Trophoblast cell (in vitro differentiated cells and primary cell): Measurements from ENCODE around the gene ATOSA.

Experiments
- DNase-seq, 2 donors: peaks; one replicate each; pipeline ENCODE4 v3.0.0-alpha.2; 2016
- H2AFZ ChIP-seq: 2 replicates; pipeline ENCODE4 v1.6.1; 2013; ENCODE audit warnings: low read length, moderate library complexity, mild to moderate bottlenecking; ENCODE audit not compliant: insufficient read depth, poor library complexity
- H2AK5ac ChIP-seq: 2 replicates; pipeline ENCODE4 v1.6.1; 2013; ENCODE audit warnings: mild to moderate bottlenecking, low read length
- H2BK120ac ChIP-seq: 2 replicates; pipeline ENCODE4 v1.6.1; 2013; ENCODE audit warnings: low read length, mild to moderate bottlenecking, moderate library complexity; ENCODE audit not compliant: insufficient read depth, poor library complexity
- H2BK12ac ChIP-seq: 2 replicates; pipeline ENCODE4 v1.6.1; 2013; ENCODE audit warnings: mild to moderate bottlenecking, low read length, moderate library complexity
- H2BK5ac ChIP-seq: 2 replicates; pipeline ENCODE4 v1.6.1; 2013; ENCODE audit warnings: low read length, low read depth, moderate library complexity, mild to moderate bottlenecking; ENCODE audit not compliant: poor library complexity
- H3K14ac ChIP-seq: 2 replicates; pipeline ENCODE4 v1.6.1; 2013; ENCODE audit warnings: mild to moderate bottlenecking, low read length
- H3K18ac ChIP-seq: 2 replicates; pipeline ENCODE4 v1.6.1; 2013; ENCODE audit warnings: mild to moderate bottlenecking, low read length
- H3K23ac ChIP-seq: 2 replicates; pipeline ENCODE4 v1.6.1; 2013; ENCODE audit warnings: low read length
- H3K27ac ChIP-seq: 2 replicates; pipeline ENCODE4 v1.5.1; 2013; ENCODE audit warnings: low read depth, mild to moderate bottlenecking, inconsistent platforms, low read length, moderate library complexity
- H3K27me3 ChIP-seq: 2 replicates; pipeline ENCODE4 v1.6.1; 2013; ENCODE audit warnings: inconsistent platforms, mild to moderate bottlenecking, low read length, moderate library complexity; ENCODE audit not compliant: insufficient read depth
- H3K36me3 ChIP-seq, 2 experiments: 1 replicate in 1 of 2; 2 replicates in 1 of 2; pipeline ENCODE4 v1.6.1; 2013; ENCODE audit warnings: low read length in 2 of 2, mild to moderate bottlenecking in 2 of 2, moderate library complexity in 1 of 2; ENCODE audit not compliant: insufficient read depth in 2 of 2, control insufficient read depth in 1 of 2
- H3K4ac ChIP-seq: 2 replicates; pipeline ENCODE4 v1.6.1; 2013; ENCODE audit warnings: low read depth, mild to moderate bottlenecking, low read length, moderate library complexity
- H3K4me1 ChIP-seq, 2 experiments: 1 replicate in 1 of 2; 2 replicates in 1 of 2; pipeline ENCODE4 v1.6.1; 2013; ENCODE audit warnings: low read length in 2 of 2, mild to moderate bottlenecking in 2 of 2, moderate library complexity in 1 of 2; ENCODE audit not compliant: insufficient read depth in 2 of 2, control insufficient read depth in 1 of 2
- H3K4me2 ChIP-seq: 2 replicates; pipeline ENCODE4 v1.6.1; 2013; ENCODE audit warnings: inconsistent platforms, mild to moderate bottlenecking, low read length, moderate library complexity
- H3K4me3 ChIP-seq: 2 replicates; pipeline ENCODE4 v1.5.1; 2013; ENCODE audit warnings: mild to moderate bottlenecking, low read depth, low read length, inconsistent platforms
- H3K79me1 ChIP-seq: one replicate; pipeline ENCODE4 v1.6.1; 2013; ENCODE audit warnings: low read length
- H3K79me2 ChIP-seq: 2 replicates; pipeline ENCODE4 v1.6.1; 2013; ENCODE audit warnings: low read length, mild to moderate bottlenecking; ENCODE audit not compliant: control insufficient read depth, insufficient read depth, poor library complexity
- H3K9ac ChIP-seq: 2 replicates; pipeline ENCODE4 v1.6.1; 2013; ENCODE audit warnings: mild to moderate bottlenecking, low read length
- H3K9me3 ChIP-seq: 2 replicates; pipeline ENCODE4 v1.6.1; 2013; ENCODE audit warnings: low read depth, mild to moderate bottlenecking, control low read depth, inconsistent platforms, low read length; ENCODE audit not compliant: insufficient read depth
- H4K12ac ChIP-seq: 2 replicates; pipeline ENCODE4 v1.6.1; 2013; ENCODE audit warnings: low read depth, mild to moderate bottlenecking, low read length, moderate library complexity
- H4K8ac ChIP-seq: 2 replicates; pipeline ENCODE4 v1.6.1; 2013; ENCODE audit warnings: low read depth, mild to moderate bottlenecking, low read length, moderate library complexity
- H4K91ac ChIP-seq: one replicate; pipeline ENCODE4 v1.6.1; 2013; ENCODE audit warnings: low read depth, mild to moderate bottlenecking, low read length, moderate library complexity
- WGBS: extraction: QIAGEN DNeasy Blood & Tissue Kit; methylation state at CpG from one replicate; pipeline ENCODE4 v1.1.7; 2013; ENCODE audit warnings: missing lambda C conversion rate; ENCODE audit not compliant: insufficient read length, insufficient coverage; ENCODE audit errors: extremely low coverage; 5-methylcytosine and 5-hydroxymethylcytosine counted together

Gene ATOSA

GRCh38 chr15:52653431-52653964, 25.7 kb downstream of the ATOSA start:
- no CpG with 5 or more reads among the region's 5 CpGs for WGBS
- no peaks in the 10 kb centered on the region for H3K79me2 ChIP-seq
- no peaks in the 10 kb centered on the region for H3K27me3 ChIP-seq
- no peak overlapping the region for H4K91ac ChIP-seq
- no peaks in the 10 kb centered on the region for H3K9me3 ChIP-seq
- no peaks in the 10 kb centered on the region for H3K36me3 ChIP-seq
- H3K27ac ChIP-seq: no peak overlapping the region
- H3K4me2 ChIP-seq: no peak overlapping the region
- H3K4me3 ChIP-seq: no peak overlapping the region
- no peak overlapping the region for H2BK12ac ChIP-seq
- no peak overlapping the region for H3K4ac ChIP-seq
- DNase-seq: peak in 1 of 2 donors; percentile 17
- no peak overlapping the region for H4K12ac ChIP-seq
- H3K79me1 ChIP-seq: no peaks in the 10 kb centered on the region
- H2AFZ ChIP-seq: no peak overlapping the region
- H3K23ac ChIP-seq: no peak overlapping the region
- no peaks in the 10 kb centered on the region for H3K4me1 ChIP-seq
- H3K14ac ChIP-seq: no peak overlapping the region
- no peak overlapping the region for H2AK5ac ChIP-seq
- H3K9ac ChIP-seq: no peak overlapping the region
- no peak overlapping the region for H3K18ac ChIP-seq
- H4K8ac ChIP-seq: no peak overlapping the region
- no peak overlapping the region for H2BK120ac ChIP-seq
- no peak overlapping the region for H2BK5ac ChIP-seq

- no peaks in the 10 kb centered on the region for H3K79me2 ChIP-seq
- H3K27me3 ChIP-seq: no peaks in the 10 kb centered on the region
- H3K4me3 ChIP-seq: no peak overlapping the region
- no peak overlapping the region for H2BK120ac ChIP-seq
- no peak overlapping the region for H2BK5ac ChIP-seq
- no peaks in the 10 kb centered on the region for H3K79me1 ChIP-seq
- no peaks in the 10 kb centered on the region for H3K4me1 ChIP-seq
- no peak overlapping the region for H4K91ac ChIP-seq
- H2AK5ac ChIP-seq: no peak overlapping the region
- H2BK12ac ChIP-seq: no peak overlapping the region
- H3K9ac ChIP-seq: no peak overlapping the region
- no peak overlapping the region for H4K12ac ChIP-seq
- no peaks in the 10 kb centered on the region for H3K9me3 ChIP-seq
- H3K4ac ChIP-seq: no peak overlapping the region
- no peak overlapping the region for H4K8ac ChIP-seq
- H3K27ac ChIP-seq: no peak overlapping the region
- no peak overlapping the region for H3K18ac ChIP-seq
- WGBS: no CpG with 5 or more reads among the region's 5 CpGs
- H3K36me3 ChIP-seq: no peaks in the 10 kb centered on the region
- DNase-seq: no peak
- H2AFZ ChIP-seq: no peak overlapping the region
- H3K23ac ChIP-seq: no peak overlapping the region
- H3K4me2 ChIP-seq: no peak overlapping the region
- no peak overlapping the region for H3K14ac ChIP-seq
Measured at GRCh38 chr15:52652984-52653383, 26.2 kb downstream of the ATOSA start.

GRCh38 chr15:52652286-52652685, 26.9 kb downstream of the ATOSA start:
- DNase-seq: no peak
- Histone ChIP-seq H3K27me3 (no peaks in the 10 kb centered on the region), H3K79me2 (no peaks in the 10 kb centered on the region), H3K36me3 (no peaks in the 10 kb centered on the region), H3K79me1 (no peaks in the 10 kb centered on the region), H4K12ac (no peak overlapping the region), H3K23ac (no peak overlapping the region), H3K9me3 (no peaks in the 10 kb centered on the region), H2BK5ac (no peak overlapping the region), H4K8ac (no peak overlapping the region), H2AK5ac (no peak overlapping the region), H4K91ac (no peak overlapping the region), H3K9ac (no peak overlapping the region), H3K4ac (no peak overlapping the region), H3K18ac (no peak overlapping the region), H3K27ac (no peak overlapping the region), H2BK12ac (no peak overlapping the region), H3K4me1 (no peaks in the 10 kb centered on the region), H2AFZ (no peak overlapping the region), H2BK120ac (no peak overlapping the region), H3K14ac (no peak overlapping the region), H3K4me3 (no peak overlapping the region), H3K4me2 (no peak overlapping the region)
- no CpG with 5 or more reads among the region's 1 CpG for WGBS

GRCh38 chr15:52651868-52652267, 27.3 kb downstream of the ATOSA start:
- H3K4me3 ChIP-seq: no peak overlapping the region
- no peak overlapping the region for H3K9ac ChIP-seq
- H2BK5ac ChIP-seq: no peak overlapping the region
- H4K91ac ChIP-seq: no peak overlapping the region
- no peaks in the 10 kb centered on the region for H3K4me1 ChIP-seq
- no peak overlapping the region for H2AK5ac ChIP-seq
- no peaks in the 10 kb centered on the region for H3K79me2 ChIP-seq
- no peak overlapping the region for H3K18ac ChIP-seq
- no peak overlapping the region for H2BK120ac ChIP-seq
- DNase-seq: peak in 1 of 2 donors; percentile 37
- no CpG with 5 or more reads among the region's 8 CpGs for WGBS
- H3K14ac ChIP-seq: no peak overlapping the region
- no peaks in the 10 kb centered on the region for H3K36me3 ChIP-seq
- peak overlapping the region; percentile 49 for H3K4me2 ChIP-seq
- no peaks in the 10 kb centered on the region for H3K27me3 ChIP-seq
- H3K79me1 ChIP-seq: no peaks in the 10 kb centered on the region
- H4K12ac ChIP-seq: no peak overlapping the region
- no peak overlapping the region for H3K23ac ChIP-seq
- no peak overlapping the region for H2BK12ac ChIP-seq
- no peak overlapping the region for H2AFZ ChIP-seq
- no peak overlapping the region for H3K27ac ChIP-seq
- no peak overlapping the region for H4K8ac ChIP-seq
- no peaks in the 10 kb centered on the region for H3K9me3 ChIP-seq
- no peak overlapping the region for H3K4ac ChIP-seq
